Epithelial cell of proximal tubule (primary cell): ENCODE data around the gene CWF19L1. TPM values are rescaled to one million over a fixed set of nuclear protein-coding genes. Genes with fewer than 3 reads are reported as not detected.
A peak's percentile ranks its signal among the peaks of the same experiment; 100 is the strongest.

Experiments
- DNase-seq: peaks from one replicate; pipeline ENCODE4 v3.0.0-alpha.2; 2011; ENCODE audit warnings: low read depth
- H3K4me3 ChIP-seq: 2 replicates; pipeline ENCODE4 v1.5.1; 2011; ENCODE audit warnings: low read depth, mild to moderate bottlenecking, low read length
- total RNA-seq: library from RNA; depleted of rRNA; stranded (reverse); fragments of >200 nt; gene quantifications from 2 replicates; pipeline ENCODE4 v1.2.3, GENCODE V29; 2015
- TF ChIP-seq, protein P1 (sequence below): conservative IDR thresholded peaks from 2 replicates; pipeline ENCODE4 v1.5.1; 2012; ENCODE audit warnings: low read depth, mild to moderate bottlenecking, low read length

The CWF19L1 gene
- total RNA-seq, 1 donor from 2014 or later, result 27.7 TPM

GRCh38 chr10:100194711-100195110, 72.7 kb downstream of the CWF19L1 start:
- TF ChIP-seq, protein P1, sequence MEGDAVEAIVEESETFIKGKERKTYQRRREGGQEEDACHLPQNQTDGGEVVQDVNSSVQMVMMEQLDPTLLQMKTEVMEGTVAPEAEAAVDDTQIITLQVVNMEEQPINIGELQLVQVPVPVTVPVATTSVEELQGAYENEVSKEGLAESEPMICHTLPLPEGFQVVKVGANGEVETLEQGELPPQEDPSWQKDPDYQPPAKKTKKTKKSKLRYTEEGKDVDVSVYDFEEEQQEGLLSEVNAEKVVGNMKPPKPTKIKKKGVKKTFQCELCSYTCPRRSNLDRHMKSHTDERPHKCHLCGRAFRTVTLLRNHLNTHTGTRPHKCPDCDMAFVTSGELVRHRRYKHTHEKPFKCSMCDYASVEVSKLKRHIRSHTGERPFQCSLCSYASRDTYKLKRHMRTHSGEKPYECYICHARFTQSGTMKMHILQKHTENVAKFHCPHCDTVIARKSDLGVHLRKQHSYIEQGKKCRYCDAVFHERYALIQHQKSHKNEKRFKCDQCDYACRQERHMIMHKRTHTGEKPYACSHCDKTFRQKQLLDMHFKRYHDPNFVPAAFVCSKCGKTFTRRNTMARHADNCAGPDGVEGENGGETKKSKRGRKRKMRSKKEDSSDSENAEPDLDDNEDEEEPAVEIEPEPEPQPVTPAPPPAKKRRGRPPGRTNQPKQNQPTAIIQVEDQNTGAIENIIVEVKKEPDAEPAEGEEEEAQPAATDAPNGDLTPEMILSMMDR, result no peak
- H3K4me3 ChIP-seq, result no peak overlapping the region
- no peak for DNase-seq

- DNase-seq, result no peak
- H3K4me3 ChIP-seq, result no peak overlapping the region
- TF ChIP-seq, protein P1, result no peak
Observed at GRCh38 chr10:100192350-100192749, 75.1 kb downstream of the CWF19L1 start.

DNA sequence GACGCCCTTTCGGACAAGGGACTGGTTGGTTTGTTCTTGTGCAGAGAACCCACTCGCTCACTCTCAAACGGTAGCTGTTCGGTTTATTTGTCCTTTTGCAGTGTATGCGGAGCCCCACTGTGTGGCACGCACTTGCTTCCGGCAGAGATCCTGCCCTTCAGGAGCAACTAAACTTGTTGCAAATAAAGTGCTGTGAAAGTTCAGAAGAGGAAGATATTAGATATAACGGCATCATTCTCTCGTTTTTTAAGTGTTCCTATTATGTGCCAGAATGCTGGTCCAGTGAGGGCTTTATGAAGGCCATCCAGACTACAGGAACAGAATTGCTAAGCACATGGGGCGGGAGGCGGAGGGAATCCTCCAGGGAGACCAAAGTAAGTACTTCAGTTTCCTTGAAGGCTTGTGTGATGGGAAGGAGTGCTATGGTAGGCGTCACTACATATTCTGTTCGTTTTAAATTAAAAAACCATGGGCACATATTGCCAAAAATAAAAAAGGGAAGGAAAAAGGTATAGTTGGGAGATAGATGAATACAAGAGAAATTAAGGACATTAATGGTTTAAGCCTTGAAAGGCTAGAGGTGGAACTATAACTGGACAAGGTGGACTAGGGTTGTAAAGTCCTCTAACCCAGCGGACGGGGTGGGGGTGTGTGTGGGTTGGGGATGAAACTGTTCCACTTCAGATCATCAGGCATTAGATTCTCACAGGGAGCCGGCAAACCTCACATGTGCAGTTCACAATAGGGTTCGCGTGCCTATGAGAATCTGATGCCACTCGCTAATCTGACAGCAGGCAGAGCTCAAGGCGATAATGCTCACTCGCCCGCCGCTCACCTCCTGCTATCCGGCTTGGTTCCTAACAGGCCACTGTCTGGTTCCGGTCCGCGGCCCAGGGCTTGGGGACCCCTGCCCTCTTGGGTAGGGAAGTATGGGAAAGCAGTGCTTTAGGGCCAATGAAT, 80.9 kb downstream of the CWF19L1 start:
- H3K4me3 ChIP-seq, result peak overlapping the region; percentile 95
- no peak for DNase-seq
- TF ChIP-seq, protein P1, result no peak

GRCh38 chr10:100185364-100186252, 81.8 kb downstream of the CWF19L1 start, which contains the start of gene ERLIN1:
ERLIN1 (minus strand) TSS chr10:100186029; CDS start chr10:100185626, 403 bp downstream.
- peak; percentile 39 for DNase-seq
- TF ChIP-seq, protein P1, result no peak
- peak within 1 kb of the TSS; percentile 95 for H3K4me3 ChIP-seq

GRCh38 chr10:100184840-100185239, 82.6 kb downstream of the CWF19L1 start:
- DNase-seq, result no peak
- TF ChIP-seq, protein P1, result no peak
- H3K4me3 ChIP-seq, result peak overlapping the region; percentile 95

DNA sequence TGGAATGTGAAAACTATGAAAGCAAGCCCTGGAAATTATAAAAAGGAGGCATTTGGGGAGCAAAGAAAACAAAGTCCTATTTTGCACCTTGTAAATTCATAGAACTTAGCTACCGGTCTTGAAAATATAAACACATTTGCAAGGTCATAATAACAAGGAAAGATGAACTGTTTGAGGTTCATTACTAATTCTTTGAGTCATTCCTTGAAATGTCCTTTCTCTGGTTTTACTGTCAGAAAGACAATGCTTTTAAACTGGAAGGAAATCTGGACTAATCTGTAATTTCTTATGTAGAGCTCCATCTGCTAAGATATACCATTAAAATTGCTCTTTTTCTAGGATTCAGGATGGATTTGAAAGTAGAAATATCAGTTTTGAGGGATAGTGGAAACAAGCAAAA, 83.0 kb downstream of the CWF19L1 start:
- peak overlapping the region; percentile 95 for H3K4me3 ChIP-seq
- TF ChIP-seq, protein P1, result no peak
- no peak for DNase-seq
